Esophagus squamous epithelium (tissue), 5 donors: Measurements from ENCODE around the gene SLC31A2. TPM values are rescaled to one million over a fixed set of nuclear protein-coding genes. Genes with fewer than 3 reads are reported as not detected.

Experiments used
- DNase-seq: peaks from one replicate; lab custom pipeline; 2025; lab: John Stamatoyannopoulos, UW
- H3K27ac ChIP-seq, 4 donors: fragments of 200-600 bp; sonication (generic); one replicate each; pipeline ENCODE4 v1.5.1; 2016 to 2019; ENCODE audit warnings: mild to moderate bottlenecking in 1 of 4
- H3K27me3 ChIP-seq, 4 donors: fragments of 200-600 bp; sonication (generic); 1 replicate in 3 of 4; 2 replicates in 1 of 4; pipeline versions ENCODE4 v1.5.1 to v1.6.0; 2017 to 2021; ENCODE audit warnings: antibody characterized with exemption in 1 of 4
- H3K36me3 ChIP-seq, 3 donors: fragments of 200-600 bp; sonication (generic); one replicate each; pipeline ENCODE4 v1.5.1; 2016 to 2019
- H3K4me1 ChIP-seq, 3 donors: fragments of 200-600 bp; sonication (generic); one replicate each; pipeline ENCODE4 v1.5.1; 2017 to 2019
- H3K4me3 ChIP-seq, 4 donors: fragments of 200-600 bp; sonication (generic); 1 replicate in 3 of 4; 2 replicates in 1 of 4; pipeline ENCODE4 v1.5.1; 2016 to 2019; ENCODE audit warnings: mild to moderate bottlenecking in 2 of 4, moderate library complexity in 1 of 4
- H3K9me3 ChIP-seq, 3 donors: fragments of 200-600 bp; sonication (generic); one replicate each; pipeline ENCODE4 v1.5.1; 2016 to 2019
- CTCF ChIP-seq, 6 experiments: fragments of 450-650 bp in 4 of 6; fragments of 200-600 bp in 2 of 6; sonication (generic) in 2 of 6; IDR thresholded peaks; one replicate each; pipeline ENCODE4 v1.5.1; 2016 to 2019; ENCODE audit warnings: antibody characterized with exemption in 6 of 6, mild to moderate bottlenecking in 4 of 6, moderate library complexity in 4 of 6
- POLR2A ChIP-seq, 4 donors: fragments of 450-650 bp; IDR thresholded peaks; one replicate each; pipeline ENCODE4 v1.6.1; 2017; ENCODE audit warnings: antibody characterized with exemption in 4 of 4, mild to moderate bottlenecking in 4 of 4, moderate library complexity in 3 of 4
- WGBS, 2 donors: methylation state at CpG; one replicate each; pipeline ENCODE4 v1.1.5; 2018; 5-methylcytosine and 5-hydroxymethylcytosine counted together
- intact Hi-C: fragments of 100-400 bp; cut with DNase I; formaldehyde crosslinking; loops from one replicate; pipeline ENCODE4 v1.15.0; 2022
- total RNA-seq, 4 donors: library from RNA; depleted of rRNA; stranded (reverse); fragments of >200 nt; gene quantifications; one replicate each; pipeline ENCODE4 v1.1.0, GENCODE V29; 2016
- donor health status: DM: yes; HTN: yes; CAD: no.

The SLC31A2 gene
- total RNA-seq, 4 donors from 2014 or later, result 7.1 to 15.2 (median 12.8) TPM

- Histone ChIP-seq H3K27ac (no peak overlapping the region), H3K36me3 (peaks cover 41 to 100% (median 63%) of the 10 kb centered on the region in 3 donors), H3K4me1 (peaks cover 0 to 10% (median 0%) of the 10 kb centered on the region in 3 donors), H3K27me3 (no peaks in the 10 kb centered on the region), H3K4me3 (no peak overlapping the region), H3K9me3 (no peaks in the 10 kb centered on the region)
- 89 to 97% methylated on average over 5 of the region's 5 CpGs for WGBS, 2 donors
- TF ChIP-seq CTCF (IDR thresholded peaks at IDR 0.05) (no peak), POLR2A (IDR thresholded peaks at IDR 0.05) (no peak)
- intact Hi-C loops, result no loop called here
- DNase-seq, result no peak
Measured at GRCh38 chr9:113168809-113169208, 18.0 kb downstream of the SLC31A2 start.

DNA sequence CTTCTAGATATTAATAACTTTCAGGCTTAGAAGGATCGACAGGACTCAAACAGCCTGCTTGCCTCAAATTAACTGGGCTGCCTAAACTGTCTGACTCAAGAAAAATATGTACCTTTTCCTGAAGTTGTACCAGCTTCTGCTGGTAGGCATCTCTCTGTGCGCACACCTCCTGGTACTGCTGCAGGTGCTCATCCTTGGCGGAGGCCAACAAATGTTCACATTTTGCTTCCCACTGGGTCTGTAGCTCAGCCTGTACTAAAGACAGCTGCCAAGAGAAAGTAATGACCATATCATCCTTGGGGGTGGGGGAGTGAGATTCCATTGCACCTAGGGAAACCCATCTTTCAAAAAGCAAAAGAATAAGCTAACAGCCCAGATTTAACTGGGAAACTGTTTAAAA, 22.5 kb downstream of the SLC31A2 start:
- WGBS, 2 donors, result 93 to 100% methylated on average over 2 to 3 of the region's 3 CpGs
- no peak overlapping the region for H3K4me3 ChIP-seq
- no peak for TF ChIP-seq CTCF (IDR thresholded peaks at IDR 0.05)
- TF ChIP-seq POLR2A (IDR thresholded peaks at IDR 0.05), result no peak
- no peaks in the 10 kb centered on the region for H3K9me3 ChIP-seq
- peaks cover 34 to 97% (median 53%) of the 10 kb centered on the region in 3 donors for H3K36me3 ChIP-seq
- H3K27me3 ChIP-seq, result no peaks in the 10 kb centered on the region
- intact Hi-C loops, result no loop called here
- H3K4me1 ChIP-seq, result no peaks in the 10 kb centered on the region
- no peak overlapping the region for H3K27ac ChIP-seq
- no peak for DNase-seq

- intact Hi-C loops, result no loop called here
- DNase-seq, result no peak
- no peaks in the 10 kb centered on the region for H3K9me3 ChIP-seq
- no peak overlapping the region for H3K27ac ChIP-seq
- peaks cover 9 to 97% (median 46%) of the 10 kb centered on the region in 3 donors for H3K36me3 ChIP-seq
- TF ChIP-seq CTCF (IDR thresholded peaks at IDR 0.05) (no peak), POLR2A (IDR thresholded peaks at IDR 0.05) (no peak)
- no peaks in the 10 kb centered on the region for H3K27me3 ChIP-seq
- 93 to 96% methylated on average over 6 of the region's 6 CpGs for WGBS, 2 donors
- no peaks in the 10 kb centered on the region for H3K4me1 ChIP-seq
- no peak overlapping the region for H3K4me3 ChIP-seq
Measured at GRCh38 chr9:113176803-113177202, 26.0 kb downstream of the SLC31A2 start.

- H3K36me3 ChIP-seq, result peaks cover 9 to 97% (median 49%) of the 10 kb centered on the region in 3 donors
Measured at GRCh38 chr9:113177251-113177650, 26.4 kb downstream of the SLC31A2 start.

DNA sequence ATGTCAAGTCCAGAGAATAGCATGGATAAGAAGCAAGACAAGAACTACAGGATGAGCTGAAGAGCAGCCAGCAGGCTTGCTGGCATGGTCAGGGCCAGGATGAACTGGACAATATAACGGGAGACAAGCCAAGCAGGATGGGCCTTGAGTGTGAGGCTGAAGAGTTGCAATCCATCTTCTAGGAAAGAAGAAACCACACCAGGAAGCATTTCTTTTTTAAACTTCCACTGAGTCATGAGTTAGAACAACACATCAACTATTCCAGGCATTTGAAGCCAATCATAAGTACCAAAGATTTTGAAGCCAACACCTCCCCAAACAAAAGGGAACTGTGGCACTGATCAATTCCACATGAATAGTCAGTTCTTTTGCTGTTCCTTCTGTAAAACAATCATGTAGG, 27.3 kb downstream of the SLC31A2 start:
- TF ChIP-seq POLR2A (IDR thresholded peaks at IDR 0.05) (no peak), CTCF (IDR thresholded peaks at IDR 0.05) (no peak)
- H3K4me1 ChIP-seq, result no peaks in the 10 kb centered on the region
- H3K36me3 ChIP-seq, result peaks cover 12 to 97% (median 49%) of the 10 kb centered on the region in 3 donors
- 44 to 100% methylated on average over 1 of the region's 1 CpG for WGBS, 2 donors
- H3K9me3 ChIP-seq, result no peaks in the 10 kb centered on the region
- H3K4me3 ChIP-seq, result no peak overlapping the region
- no peak for DNase-seq
- intact Hi-C loops, result no loop called here
- H3K27me3 ChIP-seq, result no peaks in the 10 kb centered on the region
- no peak overlapping the region for H3K27ac ChIP-seq

More at GRCh38 chr9:113177251-113177650, 26.4 kb downstream of the SLC31A2 start:
- DNase-seq, result no peak
- Histone ChIP-seq H3K27ac (no peak overlapping the region), H3K9me3 (no peaks in the 10 kb centered on the region), H3K4me1 (no peaks in the 10 kb centered on the region), H3K27me3 (no peaks in the 10 kb centered on the region), H3K4me3 (no peak overlapping the region)
- 93 to 96% methylated on average over 2 of the region's 2 CpGs for WGBS, 2 donors
- TF ChIP-seq CTCF (IDR thresholded peaks at IDR 0.05) (no peak), POLR2A (IDR thresholded peaks at IDR 0.05) (no peak)
- intact Hi-C loops, result no loop called here
